ENCODE results near the gene RERG.
"Not testable (repeated sequence)": the region's sequence is repeated elsewhere in the genome, so short reads cannot be mapped to it uniquely, and the experiment has no call there.

Gene RERG

GRCh38 chr12:15220915-15221885 is at the start of gene RERG:
TSS of gene RERG (minus strand) at chr12:15221417. CDS start at chr12:15217489, 3,928 bp downstream.
- DNase-seq, result peak; percentile 51

- no peak for DNase-seq
Measured at GRCh38 chr12:15270591-15270990, 49.4 kb upstream of the RERG start.

- peak; percentile 6 for DNase-seq
Measured at GRCh38 chr12:15268927-15269552, 47.8 kb upstream of the RERG start.

- no peak for DNase-seq
Measured at GRCh38 chr12:15268309-15268708, 47.1 kb upstream of the RERG start.

- no peak for DNase-seq
Measured at GRCh38 chr12:15265875-15266274, 44.7 kb upstream of the RERG start.

GRCh38 chr12:15256761-15257160 is 35.5 kb upstream of the RERG start:
- DNase-seq, result no peak

- DNase-seq, result no peak
Measured at GRCh38 chr12:15253990-15254389, 32.8 kb upstream of the RERG start.

- no peak for DNase-seq
Measured at GRCh38 chr12:15244926-15245325, 23.7 kb upstream of the RERG start.

GRCh38 chr12:15244341-15244740 is 23.1 kb upstream of the RERG start:
- DNase-seq, result no peak

- no peak for DNase-seq
Measured at GRCh38 chr12:15243102-15243501, 21.9 kb upstream of the RERG start.

- no peak for DNase-seq
Measured at GRCh38 chr12:15240898-15241297, 19.7 kb upstream of the RERG start.

GRCh38 chr12:15234508-15234907 is 13.3 kb upstream of the RERG start:
- no peak for DNase-seq

- no peak for DNase-seq
Measured at GRCh38 chr12:15234011-15234410, 12.8 kb upstream of the RERG start.

- no peak for DNase-seq
Measured at GRCh38 chr12:15232959-15233358, 11.7 kb upstream of the RERG start.

GRCh38 chr12:15231493-15231892 is 10.3 kb upstream of the RERG start:
- DNase-seq, result no peak

- no peak for DNase-seq
Measured at GRCh38 chr12:15230751-15231150, 9.5 kb upstream of the RERG start.

GRCh38 chr12:15230137-15230536 is 8.9 kb upstream of the RERG start:
- DNase-seq, result no peak

GRCh38 chr12:15227004-15227679 is 5.9 kb upstream of the RERG start:
- DNase-seq, result peak; percentile 6

GRCh38 chr12:15225863-15226218 is 4.6 kb upstream of the RERG start:
- not testable (repeated sequence) for DNase-seq

GRCh38 chr12:15225136-15225862 is 4.1 kb upstream of the RERG start:
- no peak for DNase-seq

GRCh38 chr12:15222219-15222618 is 1.0 kb upstream of the RERG start:
- DNase-seq, result no peak

- no peak for DNase-seq
Measured at GRCh38 chr12:15220451-15220850, 766 bp downstream of the RERG start.

GRCh38 chr12:15218794-15219193 is 2.4 kb downstream of the RERG start:
- no peak for DNase-seq
